GM23338 (cell line): ENCODE results near the gene ARMC9. TPM values are rescaled to one million over a fixed set of nuclear protein-coding genes. Genes with fewer than 3 reads are reported as not detected.

Source experiments
- ATAC-seq: fragments of 200-7000 bp; cut with Tn5 transposase; 3 replicates; pipeline ENCODE4 v1.9.1; 2020
- DNase-seq: peaks from one replicate; pipeline ENCODE4 v3.0.0-alpha.2; 2015; ENCODE audit warnings: low spot score
- H2AFZ ChIP-seq: fragments of 200-600 bp; sonication (generic); 2 replicates; pipeline ENCODE4 v1.8.0; 2016; ENCODE audit warnings: antibody characterized with exemption, mild to moderate bottlenecking, moderate library complexity
- H3F3A ChIP-seq: fragments of 200-600 bp; sonication (generic); replicated peaks from 2 replicates; pipeline ENCODE4 v1.8.0; 2017; ENCODE audit warnings: antibody characterized with exemption, mixed run types, low read depth
- H3K27ac ChIP-seq: fragments of 200-600 bp; sonication (generic); 2 replicates; pipeline ENCODE4 v1.6.1; 2016; ENCODE audit warnings: low read depth
- H3K27me3 ChIP-seq: fragments of 200-600 bp; sonication (generic); 2 replicates; pipeline ENCODE4 v1.8.0; 2016; ENCODE audit warnings: mild to moderate bottlenecking, mixed run types, moderate library complexity; ENCODE audit not compliant: insufficient read depth
- H3K36me3 ChIP-seq: fragments of 200-600 bp; sonication (generic); 2 replicates; pipeline ENCODE4 v1.8.0; 2016; ENCODE audit warnings: mild to moderate bottlenecking; ENCODE audit not compliant: insufficient read depth
- H3K4me1 ChIP-seq: fragments of 200-600 bp; sonication (generic); 2 replicates; pipeline ENCODE4 v1.8.0; 2016; ENCODE audit warnings: mild to moderate bottlenecking, moderate library complexity; ENCODE audit not compliant: insufficient read depth
- H3K4me2 ChIP-seq: fragments of 200-600 bp; sonication (generic); 2 replicates; pipeline ENCODE4 v1.7.1; 2017; ENCODE audit warnings: mixed run types
- H3K4me3 ChIP-seq: fragments of 200-600 bp; sonication (generic); 2 replicates; pipeline ENCODE4 v1.6.1; 2016; ENCODE audit warnings: mixed run types
- H3K79me2 ChIP-seq: fragments of 200-600 bp; sonication (generic); replicated peaks from 2 replicates; pipeline ENCODE4 v1.8.0; 2017; ENCODE audit warnings: mild to moderate bottlenecking; ENCODE audit not compliant: insufficient read depth
- H3K9me2 ChIP-seq: fragments of 200-600 bp; sonication (generic); 2 replicates; pipeline ENCODE4 v1.8.0; 2017; ENCODE audit not compliant: insufficient read depth
- H4K20me1 ChIP-seq: fragments of 200-600 bp; sonication (generic); replicated peaks from 2 replicates; pipeline ENCODE4 v1.8.0; 2017; ENCODE audit warnings: mild to moderate bottlenecking; ENCODE audit not compliant: insufficient read depth
- H3K27ac Mint-ChIP-seq: 2 replicates; pipeline ENCODE4 v1.8.0; 2020; ENCODE audit warnings: inconsistent platforms, mild to moderate bottlenecking, moderate library complexity, mixed read lengths
- H3K27me3 Mint-ChIP-seq: 3 replicates; pipeline ENCODE4 v1.8.0; 2022; ENCODE audit warnings: low read depth, mild to moderate bottlenecking, moderate library complexity, mixed read lengths, inconsistent platforms; ENCODE audit not compliant: insufficient read depth, poor library complexity
- H3K36me3 Mint-ChIP-seq: 3 replicates; pipeline ENCODE4 v1.8.0; 2021; ENCODE audit warnings: low read depth, mild to moderate bottlenecking, inconsistent platforms, moderate library complexity, mixed read lengths
- H3K4me1 Mint-ChIP-seq: 3 replicates; pipeline ENCODE4 v1.8.0; 2020; ENCODE audit warnings: mild to moderate bottlenecking, inconsistent platforms, mixed read lengths
- H3K4me3 Mint-ChIP-seq: 3 replicates; pipeline ENCODE4 v1.8.0; 2021; ENCODE audit warnings: moderate library complexity, mild to moderate bottlenecking, inconsistent platforms, mixed read lengths
- H3K9me3 Mint-ChIP-seq: 3 replicates; pipeline ENCODE4 v1.8.0; 2020; ENCODE audit warnings: moderate library complexity, mild to moderate bottlenecking, inconsistent platforms, mixed read lengths
- CREB1 ChIP-seq: fragments of 250-450 bp; sonication (Bioruptor Pico); IDR thresholded peaks from 2 replicates; pipeline ENCODE4 v1.5.0; 2020; ENCODE audit warnings: low read depth, mild to moderate bottlenecking, moderate library complexity
- EZH2 ChIP-seq: fragments of 200-600 bp; sonication (generic); IDR thresholded peaks from one replicate; pipeline ENCODE4 v1.8.0; 2017; ENCODE audit warnings: antibody characterized with exemption, mild to moderate bottlenecking, low read depth; ENCODE audit not compliant: unreplicated experiment
- EZH2phosphoT487 ChIP-seq: fragments of 200-600 bp; sonication (generic); IDR thresholded peaks from one replicate; pipeline ENCODE4 v1.8.1; 2018; ENCODE audit warnings: antibody characterized with exemption; ENCODE audit not compliant: unreplicated experiment
- STAT1 ChIP-seq: IDR thresholded peaks from one replicate; pipeline ENCODE4 v1.6.1; 2016; ENCODE audit warnings: antibody characterized with exemption; ENCODE audit not compliant: unreplicated experiment
- ZNF114 ChIP-seq: fragments of 250-450 bp; sonication (Bioruptor Pico); IDR thresholded peaks from 2 replicates; pipeline ENCODE4 v1.5.0; 2020; ENCODE audit warnings: mild to moderate bottlenecking, moderate library complexity
- ZNF331 ChIP-seq: fragments of 250-450 bp; sonication (Bioruptor Pico); IDR thresholded peaks from 2 replicates; pipeline ENCODE4 v1.5.0; 2020; ENCODE audit warnings: low read depth, mild to moderate bottlenecking, moderate library complexity
- polyA plus RNA-seq: library from polyadenylated mRNA; unstranded; fragments of >200 nt; fragmentation: Nextera tagmentation; extraction: Ambion mirVana; gene quantifications from 2 replicates; pipeline ENCODE4 v1.2.1, GENCODE V29; 2016
- total RNA-seq: library from RNA; depleted of rRNA; stranded (reverse); fragments of >200 nt; shearing (Covaris generic); gene quantifications from 2 replicates; pipeline ENCODE4 v1.2.3, GENCODE V29; 2014
- TF ChIP-seq, protein P1 (sequence below): IDR thresholded peaks from one replicate; pipeline ENCODE4 v1.6.1; 2018; ENCODE audit warnings: antibody characterized with exemption; ENCODE audit not compliant: unreplicated experiment
- TF ChIP-seq, protein P2 (sequence below): IDR thresholded peaks from 2 replicates; pipeline ENCODE4 v1.6.1; 2016; ENCODE audit warnings: antibody characterized with exemption
- TF ChIP-seq, protein P3 (sequence below): fragments of 250-450 bp; sonication (Bioruptor Pico); IDR thresholded peaks from 2 replicates; pipeline ENCODE4 v1.5.0; 2020; ENCODE audit warnings: mild to moderate bottlenecking, moderate library complexity

ARMC9 gene
- total and polyA plus RNA-seq, 2 experiments from 2014 or later = 29.2 to 56.0 TPM

DNA sequence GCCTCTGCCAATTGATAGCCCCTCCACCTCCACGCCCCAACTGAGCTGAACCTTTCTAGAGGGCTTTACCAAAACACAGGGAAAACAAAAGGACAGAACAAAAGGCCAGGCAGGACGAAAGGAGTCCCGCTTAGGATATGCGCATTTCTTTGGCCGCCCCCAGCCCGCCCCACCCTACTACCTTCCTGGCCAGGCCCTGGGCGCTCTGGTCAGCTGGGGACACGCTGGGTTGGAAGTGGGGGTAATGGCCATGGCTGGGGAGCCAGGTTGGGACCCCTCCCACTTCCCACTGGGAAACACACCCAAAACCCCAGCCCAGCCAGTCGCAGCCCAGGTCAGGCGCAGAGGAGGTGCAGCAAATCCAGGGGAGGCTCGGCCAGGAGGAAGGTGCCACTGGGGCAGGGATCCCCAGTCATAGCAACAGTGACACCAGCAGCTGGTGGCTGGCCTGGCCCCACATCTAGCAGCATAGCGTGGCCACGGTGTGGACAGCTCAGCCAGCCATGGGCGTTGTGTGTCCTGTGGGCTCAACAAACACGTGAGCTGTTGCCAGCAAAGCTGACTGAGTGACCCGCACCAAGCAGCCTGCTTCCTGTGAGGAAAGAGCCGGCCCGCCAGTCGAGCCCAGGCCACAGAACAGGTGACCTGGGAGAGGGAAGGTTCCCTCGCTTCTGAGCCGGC lies 172.5 kb downstream of the ARMC9 start:
- peak; percentile 91 for DNase-seq
- Mint-ChIP-seq H3K4me1 (peaks cover 52% of the 10 kb centered on the region), H3K27ac (peak overlapping the region; percentile 95), H3K4me3 (peak overlapping the region; percentile 57), H3K9me3 (no peaks in the 10 kb centered on the region), H3K27me3 (peaks cover 27% of the 10 kb centered on the region), H3K36me3 (peaks cover 8% of the 10 kb centered on the region; the same call in 2 of the 3 replicates)
- H4K20me1 ChIP-seq = no peaks in the 10 kb centered on the region
- no peaks in the 10 kb centered on the region for H3K79me2 ChIP-seq
- H3K36me3 ChIP-seq = no peaks in the 10 kb centered on the region
- peaks cover 32% of the 10 kb centered on the region for H3F3A ChIP-seq
- peaks cover 52% of the 10 kb centered on the region for H3K4me1 ChIP-seq
- peak overlapping the region; percentile 79; the same call in 1 of the 2 replicates for H3K4me2 ChIP-seq
- H2AFZ ChIP-seq = no peak overlapping the region
- TF ChIP-seq, protein P1, sequence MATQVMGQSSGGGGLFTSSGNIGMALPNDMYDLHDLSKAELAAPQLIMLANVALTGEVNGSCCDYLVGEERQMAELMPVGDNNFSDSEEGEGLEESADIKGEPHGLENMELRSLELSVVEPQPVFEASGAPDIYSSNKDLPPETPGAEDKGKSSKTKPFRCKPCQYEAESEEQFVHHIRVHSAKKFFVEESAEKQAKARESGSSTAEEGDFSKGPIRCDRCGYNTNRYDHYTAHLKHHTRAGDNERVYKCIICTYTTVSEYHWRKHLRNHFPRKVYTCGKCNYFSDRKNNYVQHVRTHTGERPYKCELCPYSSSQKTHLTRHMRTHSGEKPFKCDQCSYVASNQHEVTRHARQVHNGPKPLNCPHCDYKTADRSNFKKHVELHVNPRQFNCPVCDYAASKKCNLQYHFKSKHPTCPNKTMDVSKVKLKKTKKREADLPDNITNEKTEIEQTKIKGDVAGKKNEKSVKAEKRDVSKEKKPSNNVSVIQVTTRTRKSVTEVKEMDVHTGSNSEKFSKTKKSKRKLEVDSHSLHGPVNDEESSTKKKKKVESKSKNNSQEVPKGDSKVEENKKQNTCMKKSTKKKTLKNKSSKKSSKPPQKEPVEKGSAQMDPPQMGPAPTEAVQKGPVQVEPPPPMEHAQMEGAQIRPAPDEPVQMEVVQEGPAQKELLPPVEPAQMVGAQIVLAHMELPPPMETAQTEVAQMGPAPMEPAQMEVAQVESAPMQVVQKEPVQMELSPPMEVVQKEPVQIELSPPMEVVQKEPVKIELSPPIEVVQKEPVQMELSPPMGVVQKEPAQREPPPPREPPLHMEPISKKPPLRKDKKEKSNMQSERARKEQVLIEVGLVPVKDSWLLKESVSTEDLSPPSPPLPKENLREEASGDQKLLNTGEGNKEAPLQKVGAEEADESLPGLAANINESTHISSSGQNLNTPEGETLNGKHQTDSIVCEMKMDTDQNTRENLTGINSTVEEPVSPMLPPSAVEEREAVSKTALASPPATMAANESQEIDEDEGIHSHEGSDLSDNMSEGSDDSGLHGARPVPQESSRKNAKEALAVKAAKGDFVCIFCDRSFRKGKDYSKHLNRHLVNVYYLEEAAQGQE = no peak
- TF ChIP-seq CREB1 (CRISPR knock-in tag) = peak; percentile 24; the same call in 1 of the 2 replicates
- H3K9me2 ChIP-seq = no peaks in the 10 kb centered on the region
- no peaks in the 10 kb centered on the region for H3K27me3 ChIP-seq
- peak overlapping the region; percentile 43; the same call in 1 of the 2 replicates for H3K4me3 ChIP-seq
- peak; percentile 82 for ATAC-seq
- H3K27ac ChIP-seq = peak overlapping the region; percentile 99

DNA sequence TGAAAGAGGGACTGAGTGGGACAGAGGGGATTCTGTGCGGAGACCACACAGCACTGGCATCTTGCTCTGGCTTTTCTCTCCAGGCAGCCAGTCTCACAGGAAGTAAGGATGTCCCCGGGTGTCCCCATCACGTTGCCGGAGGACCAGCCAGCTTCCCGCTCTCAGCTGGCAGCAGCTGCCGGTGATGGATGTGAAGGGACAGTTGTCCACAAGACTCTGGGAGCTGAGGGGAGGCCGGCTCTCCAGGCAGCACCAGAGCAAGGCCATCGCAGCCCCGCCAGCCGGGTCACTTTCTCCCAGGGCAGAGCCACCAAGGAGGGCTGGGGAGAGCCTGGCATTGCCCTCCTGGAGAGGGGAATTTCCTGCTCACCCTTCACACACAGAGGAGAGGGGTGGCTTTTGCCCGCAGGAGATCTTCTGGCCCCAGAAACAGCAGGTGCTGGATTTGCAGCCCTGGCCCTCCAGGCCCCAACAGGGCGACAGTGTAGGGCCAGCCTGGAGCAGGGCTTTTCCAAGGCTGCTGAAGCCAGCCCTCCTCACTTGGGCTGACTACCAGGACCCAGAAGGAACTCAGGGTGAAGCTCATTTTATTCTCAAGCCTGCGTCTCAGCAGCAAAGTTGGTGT lies 173.1 kb downstream of the ARMC9 start:
- Histone ChIP-seq H3K9me2 (no peaks in the 10 kb centered on the region), H3K27ac (peak overlapping the region; percentile 99)
- H3K9me3 Mint-ChIP-seq = no peaks in the 10 kb centered on the region
- TF ChIP-seq STAT1 (no peak), ZNF114 (no peak), ZNF331 (CRISPR knock-in tag) (no peak), EZH2phosphoT487 (no peak), EZH2 (no peak)
- TF ChIP-seq, protein P2, sequence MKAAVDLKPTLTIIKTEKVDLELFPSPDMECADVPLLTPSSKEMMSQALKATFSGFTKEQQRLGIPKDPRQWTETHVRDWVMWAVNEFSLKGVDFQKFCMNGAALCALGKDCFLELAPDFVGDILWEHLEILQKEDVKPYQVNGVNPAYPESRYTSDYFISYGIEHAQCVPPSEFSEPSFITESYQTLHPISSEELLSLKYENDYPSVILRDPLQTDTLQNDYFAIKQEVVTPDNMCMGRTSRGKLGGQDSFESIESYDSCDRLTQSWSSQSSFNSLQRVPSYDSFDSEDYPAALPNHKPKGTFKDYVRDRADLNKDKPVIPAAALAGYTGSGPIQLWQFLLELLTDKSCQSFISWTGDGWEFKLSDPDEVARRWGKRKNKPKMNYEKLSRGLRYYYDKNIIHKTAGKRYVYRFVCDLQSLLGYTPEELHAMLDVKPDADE = no peak
- TF ChIP-seq, protein P3, sequence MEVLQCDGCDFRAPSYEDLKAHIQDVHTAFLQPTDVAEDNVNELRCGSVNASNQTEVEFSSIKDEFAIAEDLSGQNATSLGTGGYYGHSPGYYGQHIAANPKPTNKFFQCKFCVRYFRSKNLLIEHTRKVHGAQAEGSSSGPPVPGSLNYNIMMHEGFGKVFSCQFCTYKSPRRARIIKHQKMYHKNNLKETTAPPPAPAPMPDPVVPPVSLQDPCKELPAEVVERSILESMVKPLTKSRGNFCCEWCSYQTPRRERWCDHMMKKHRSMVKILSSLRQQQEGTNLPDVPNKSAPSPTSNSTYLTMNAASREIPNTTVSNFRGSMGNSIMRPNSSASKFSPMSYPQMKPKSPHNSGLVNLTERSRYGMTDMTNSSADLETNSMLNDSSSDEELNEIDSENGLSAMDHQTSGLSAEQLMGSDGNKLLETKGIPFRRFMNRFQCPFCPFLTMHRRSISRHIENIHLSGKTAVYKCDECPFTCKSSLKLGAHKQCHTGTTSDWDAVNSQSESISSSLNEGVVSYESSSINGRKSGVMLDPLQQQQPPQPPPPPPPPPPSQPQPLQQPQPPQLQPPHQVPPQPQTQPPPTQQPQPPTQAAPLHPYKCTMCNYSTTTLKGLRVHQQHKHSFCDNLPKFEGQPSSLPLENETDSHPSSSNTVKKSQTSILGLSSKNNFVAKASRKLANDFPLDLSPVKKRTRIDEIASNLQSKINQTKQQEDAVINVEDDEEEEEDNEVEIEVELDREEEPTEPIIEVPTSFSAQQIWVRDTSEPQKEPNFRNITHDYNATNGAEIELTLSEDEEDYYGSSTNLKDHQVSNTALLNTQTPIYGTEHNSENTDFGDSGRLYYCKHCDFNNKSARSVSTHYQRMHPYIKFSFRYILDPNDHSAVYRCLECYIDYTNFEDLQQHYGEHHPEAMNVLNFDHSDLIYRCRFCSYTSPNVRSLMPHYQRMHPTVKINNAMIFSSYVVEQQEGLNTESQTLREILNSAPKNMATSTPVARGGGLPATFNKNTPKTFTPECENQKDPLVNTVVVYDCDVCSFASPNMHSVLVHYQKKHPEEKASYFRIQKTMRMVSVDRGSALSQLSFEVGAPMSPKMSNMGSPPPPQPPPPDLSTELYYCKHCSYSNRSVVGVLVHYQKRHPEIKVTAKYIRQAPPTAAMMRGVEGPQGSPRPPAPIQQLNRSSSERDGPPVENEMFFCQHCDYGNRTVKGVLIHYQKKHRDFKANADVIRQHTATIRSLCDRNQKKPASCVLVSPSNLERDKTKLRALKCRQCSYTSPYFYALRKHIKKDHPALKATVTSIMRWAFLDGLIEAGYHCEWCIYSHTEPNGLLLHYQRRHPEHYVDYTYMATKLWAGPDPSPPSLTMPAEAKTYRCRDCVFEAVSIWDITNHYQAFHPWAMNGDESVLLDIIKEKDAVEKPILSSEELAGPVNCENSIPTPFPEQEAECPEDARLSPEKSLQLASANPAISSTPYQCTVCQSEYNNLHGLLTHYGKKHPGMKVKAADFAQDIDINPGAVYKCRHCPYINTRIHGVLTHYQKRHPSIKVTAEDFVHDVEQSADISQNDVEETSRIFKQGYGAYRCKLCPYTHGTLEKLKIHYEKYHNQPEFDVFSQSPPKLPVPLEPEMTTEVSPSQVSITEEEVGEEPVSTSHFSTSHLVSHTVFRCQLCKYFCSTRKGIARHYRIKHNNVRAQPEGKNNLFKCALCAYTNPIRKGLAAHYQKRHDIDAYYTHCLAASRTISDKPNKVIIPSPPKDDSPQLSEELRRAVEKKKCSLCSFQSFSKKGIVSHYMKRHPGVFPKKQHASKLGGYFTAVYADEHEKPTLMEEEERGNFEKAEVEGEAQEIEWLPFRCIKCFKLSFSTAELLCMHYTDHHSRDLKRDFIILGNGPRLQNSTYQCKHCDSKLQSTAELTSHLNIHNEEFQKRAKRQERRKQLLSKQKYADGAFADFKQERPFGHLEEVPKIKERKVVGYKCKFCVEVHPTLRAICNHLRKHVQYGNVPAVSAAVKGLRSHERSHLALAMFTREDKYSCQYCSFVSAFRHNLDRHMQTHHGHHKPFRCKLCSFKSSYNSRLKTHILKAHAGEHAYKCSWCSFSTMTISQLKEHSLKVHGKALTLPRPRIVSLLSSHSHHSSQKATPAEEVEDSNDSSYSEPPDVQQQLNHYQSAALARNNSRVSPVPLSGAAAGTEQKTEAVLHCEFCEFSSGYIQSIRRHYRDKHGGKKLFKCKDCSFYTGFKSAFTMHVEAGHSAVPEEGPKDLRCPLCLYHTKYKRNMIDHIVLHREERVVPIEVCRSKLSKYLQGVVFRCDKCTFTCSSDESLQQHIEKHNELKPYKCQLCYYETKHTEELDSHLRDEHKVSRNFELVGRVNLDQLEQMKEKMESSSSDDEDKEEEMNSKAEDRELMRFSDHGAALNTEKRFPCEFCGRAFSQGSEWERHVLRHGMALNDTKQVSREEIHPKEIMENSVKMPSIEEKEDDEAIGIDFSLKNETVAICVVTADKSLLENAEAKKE (CRISPR knock-in tag) = no peak

More for the DNA sequence above, 173.1 kb downstream of the ARMC9 start:
- peaks cover 32% of the 10 kb centered on the region for H3F3A ChIP-seq
- ATAC-seq (no peak), DNase-seq (no peak)
- H4K20me1 ChIP-seq = no peaks in the 10 kb centered on the region
- H3K4me3 ChIP-seq = no peak overlapping the region
- peak overlapping the region; percentile 38; the same call in 1 of the 2 replicates for H3K4me2 ChIP-seq
- peaks cover 24% of the 10 kb centered on the region for H3K27me3 Mint-ChIP-seq
- H3K27ac Mint-ChIP-seq = peak overlapping the region; percentile 95
- H3K4me1 Mint-ChIP-seq = peaks cover 52% of the 10 kb centered on the region
- H3K4me1 ChIP-seq = peaks cover 55% of the 10 kb centered on the region
- H3K79me2 ChIP-seq = no peaks in the 10 kb centered on the region
- peaks cover 8% of the 10 kb centered on the region; the same call in 2 of the 3 replicates for H3K36me3 Mint-ChIP-seq
- no peak overlapping the region for H2AFZ ChIP-seq
- no peak overlapping the region for H3K4me3 Mint-ChIP-seq
- H3K36me3 ChIP-seq = no peaks in the 10 kb centered on the region
- H3K27me3 ChIP-seq = no peaks in the 10 kb centered on the region
